Kidney epithelial cell (primary cell): ENCODE results near the gene ABCB7. TPM values are rescaled to one million over a fixed set of nuclear protein-coding genes. Genes with fewer than 3 reads are reported as not detected.
"Not testable (repeated sequence)": the region's sequence is repeated elsewhere in the genome, so short reads cannot be mapped to it uniquely, and the experiment has no call there.

Experiments used
- DNase-seq: peaks from one replicate; pipeline ENCODE4 v3.0.0-alpha.2; 2010; ENCODE audit warnings: low read depth
- H3K27me3 ChIP-seq: 2 replicates; pipeline ENCODE4 v1.6.0; 2011; ENCODE audit warnings: low read length; ENCODE audit not compliant: control insufficient read depth, insufficient read depth
- H3K36me3 ChIP-seq: 2 replicates; pipeline ENCODE4 v1.5.1; 2011; ENCODE audit warnings: low read length; ENCODE audit not compliant: control insufficient read depth, insufficient read depth
- H3K4me3 ChIP-seq: 2 replicates; pipeline ENCODE4 v1.5.1; 2011; ENCODE audit warnings: low read depth, mild to moderate bottlenecking, control low read depth, low read length
- total RNA-seq: library from RNA; depleted of rRNA; stranded (reverse); fragments of >200 nt; gene quantifications from 2 replicates; pipeline ENCODE4 v1.2.3, GENCODE V29; 2015
- TF ChIP-seq, protein P1 (sequence below): IDR thresholded peaks from 2 replicates; pipeline ENCODE4 v1.5.1; 2011; ENCODE audit warnings: mild to moderate bottlenecking, moderate library complexity, low read length, control low read depth, inconsistent platforms; ENCODE audit not compliant: insufficient read depth, poor library complexity, severe bottlenecking

ABCB7 gene
- total RNA-seq = 19.5 and 22.0 TPM in 2 replicates

GRCh38 chrX:75155827-75156525 lies at the start of gene ABCB7:
ABCB7 (minus strand) TSS chrX:75156283; CDS start chrX:75156272, 11 bp downstream.
- peak within 1 kb of the TSS; percentile 76 for H3K4me3 ChIP-seq
- peak; percentile 28 for DNase-seq
- TF ChIP-seq, protein P1, sequence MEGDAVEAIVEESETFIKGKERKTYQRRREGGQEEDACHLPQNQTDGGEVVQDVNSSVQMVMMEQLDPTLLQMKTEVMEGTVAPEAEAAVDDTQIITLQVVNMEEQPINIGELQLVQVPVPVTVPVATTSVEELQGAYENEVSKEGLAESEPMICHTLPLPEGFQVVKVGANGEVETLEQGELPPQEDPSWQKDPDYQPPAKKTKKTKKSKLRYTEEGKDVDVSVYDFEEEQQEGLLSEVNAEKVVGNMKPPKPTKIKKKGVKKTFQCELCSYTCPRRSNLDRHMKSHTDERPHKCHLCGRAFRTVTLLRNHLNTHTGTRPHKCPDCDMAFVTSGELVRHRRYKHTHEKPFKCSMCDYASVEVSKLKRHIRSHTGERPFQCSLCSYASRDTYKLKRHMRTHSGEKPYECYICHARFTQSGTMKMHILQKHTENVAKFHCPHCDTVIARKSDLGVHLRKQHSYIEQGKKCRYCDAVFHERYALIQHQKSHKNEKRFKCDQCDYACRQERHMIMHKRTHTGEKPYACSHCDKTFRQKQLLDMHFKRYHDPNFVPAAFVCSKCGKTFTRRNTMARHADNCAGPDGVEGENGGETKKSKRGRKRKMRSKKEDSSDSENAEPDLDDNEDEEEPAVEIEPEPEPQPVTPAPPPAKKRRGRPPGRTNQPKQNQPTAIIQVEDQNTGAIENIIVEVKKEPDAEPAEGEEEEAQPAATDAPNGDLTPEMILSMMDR = peak; percentile 12
- no peaks in the 10 kb centered on the region for H3K36me3 ChIP-seq
- no peaks in the 10 kb centered on the region for H3K27me3 ChIP-seq

GRCh38 chrX:75188415-75189206 lies 32.5 kb upstream of the ABCB7 start:
- H3K4me3 ChIP-seq, H3K27me3 ChIP-seq, DNase-seq, H3K36me3 ChIP-seq: not testable (repeated sequence)

DNA sequence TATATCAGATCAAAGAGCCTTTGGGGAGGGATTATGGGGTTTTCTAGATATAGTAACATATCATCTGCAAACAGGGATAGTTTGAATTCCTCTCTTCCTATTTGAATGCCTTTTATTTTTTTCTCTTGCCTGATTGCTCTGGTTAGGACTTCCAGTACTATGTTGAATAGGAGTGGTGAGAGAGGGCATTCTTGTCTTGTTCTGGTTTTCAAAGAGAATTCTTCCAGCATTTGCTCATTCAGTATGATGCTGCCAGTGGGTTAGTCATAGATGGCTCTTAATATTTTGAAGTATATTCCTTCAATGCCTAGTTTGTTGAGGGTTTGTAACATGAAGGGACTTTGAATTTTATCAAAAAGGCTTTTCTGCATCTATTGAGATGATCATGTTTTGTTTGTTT lies 25.6 kb upstream of the ABCB7 start:
- H3K4me3 ChIP-seq = no peak overlapping the region
- TF ChIP-seq, protein P1 = no peak
- DNase-seq = no peak

DNA sequence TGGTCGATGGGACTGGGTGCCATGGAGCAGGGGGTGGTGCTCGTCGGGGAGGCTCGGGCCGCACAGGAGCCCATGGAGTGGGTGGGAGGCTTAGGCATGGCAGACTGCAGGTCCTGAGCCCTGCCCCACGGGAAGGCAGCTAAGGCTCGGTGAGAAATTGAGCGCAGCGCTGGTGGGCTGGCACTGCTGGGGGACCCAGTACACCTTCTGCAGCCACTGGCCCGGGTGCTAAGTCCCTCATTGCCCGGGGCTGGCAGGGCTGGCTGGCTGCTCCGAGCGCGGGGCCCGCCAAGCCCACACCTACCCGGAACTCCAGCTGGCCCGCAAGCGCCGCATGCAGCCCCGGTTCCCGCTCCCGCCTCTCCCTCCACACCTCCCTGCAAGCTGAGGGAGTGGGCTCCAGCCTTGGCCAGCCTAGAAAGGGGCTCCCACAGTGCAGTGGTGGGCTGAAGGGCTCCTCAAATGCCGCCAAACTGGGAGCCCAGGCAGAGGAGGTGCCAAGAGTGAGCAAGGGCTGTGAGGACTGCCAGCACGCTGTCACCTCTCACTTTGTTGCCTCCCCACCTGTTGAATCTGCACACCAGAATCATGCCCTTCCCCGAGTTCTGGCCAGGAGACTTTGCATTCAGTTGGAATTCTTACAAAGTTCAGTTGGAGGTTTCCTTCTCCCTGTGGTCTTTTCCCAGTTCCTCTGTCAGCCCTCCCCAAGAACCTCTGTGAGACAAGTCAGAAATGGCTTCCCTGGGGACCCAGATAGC lies 23.6 kb upstream of the ABCB7 start:
- not testable (repeated sequence) for H3K36me3 ChIP-seq, H3K4me3 ChIP-seq, H3K27me3 ChIP-seq, DNase-seq

More for the DNA sequence above, 25.6 kb upstream of the ABCB7 start:
- Histone ChIP-seq H3K27me3 (no peaks in the 10 kb centered on the region), H3K36me3 (no peaks in the 10 kb centered on the region)

GRCh38 chrX:75172257-75172890 lies 16.3 kb upstream of the ABCB7 start:
- not testable (repeated sequence) for H3K4me3 ChIP-seq, DNase-seq, H3K27me3 ChIP-seq, H3K36me3 ChIP-seq

GRCh38 chrX:75158054-75158453 lies 2.0 kb upstream of the ABCB7 start:
- H3K4me3 ChIP-seq = no peak overlapping the region
- H3K27me3 ChIP-seq = no peaks in the 10 kb centered on the region
- H3K36me3 ChIP-seq = no peaks in the 10 kb centered on the region
- TF ChIP-seq, protein P1 = no peak
- DNase-seq = no peak

- DNase-seq = no peak
- TF ChIP-seq, protein P1 = no peak
- Histone ChIP-seq H3K27me3 (no peaks in the 10 kb centered on the region), H3K4me3 (peak overlapping the region; percentile 76), H3K36me3 (no peaks in the 10 kb centered on the region)
Observed at GRCh38 chrX:75156531-75156945, 455 bp upstream of the ABCB7 start.
